Measurements from ENCODE around the gene JAZF1. TPM values are rescaled to one million over a fixed set of nuclear protein-coding genes. Genes with fewer than 3 reads are reported as not detected.
A peak's percentile ranks its signal among the peaks of the same experiment; 100 is the strongest.

Gene JAZF1
- total RNA-seq, 1 donor from 2014 or later = 5.4 TPM

GRCh38 chr7:27953777-27954176 is 226.8 kb downstream of the JAZF1 start:
- ATAC-seq (no peak), DNase-seq (ENCODE audit: low spot score) (no peak)

GRCh38 chr7:27953361-27953760 is 227.2 kb downstream of the JAZF1 start:
- DNase-seq (ENCODE audit: low spot score) = no peak
- ATAC-seq = no peak

GRCh38 chr7:27952456-27953285 is 227.9 kb downstream of the JAZF1 start:
- DNase-seq (ENCODE audit: low spot score) (no peak), ATAC-seq (no peak)

GRCh38 chr7:27950123-27950522 is 230.5 kb downstream of the JAZF1 start:
- ATAC-seq = no peak
- DNase-seq (ENCODE audit: low spot score) = no peak

- DNase-seq (ENCODE audit: low spot score) (no peak), ATAC-seq (no peak)
Measured at GRCh38 chr7:27948861-27949260, 231.7 kb downstream of the JAZF1 start.

- DNase-seq (ENCODE audit: low spot score) (no peak), ATAC-seq (no peak)
Measured at GRCh38 chr7:27947586-27948278, 232.9 kb downstream of the JAZF1 start.

GRCh38 chr7:27946351-27946750 is 234.2 kb downstream of the JAZF1 start:
- DNase-seq (ENCODE audit: low spot score) = no peak
- no peak for ATAC-seq

- ATAC-seq (no peak), DNase-seq (ENCODE audit: low spot score) (no peak)
Measured at GRCh38 chr7:27945058-27945795, 235.4 kb downstream of the JAZF1 start.

- ATAC-seq = no peak
- DNase-seq (ENCODE audit: low spot score) = no peak
Measured at GRCh38 chr7:27944643-27945042, 236.0 kb downstream of the JAZF1 start.

- no peak for ATAC-seq
Measured at GRCh38 chr7:27943241-27943640, 237.4 kb downstream of the JAZF1 start.

GRCh38 chr7:27942711-27943110 is 237.9 kb downstream of the JAZF1 start:
- DNase-seq (ENCODE audit: low spot score) (no peak), ATAC-seq (no peak)

More at GRCh38 chr7:27943241-27943640, 237.4 kb downstream of the JAZF1 start:
- DNase-seq (ENCODE audit: low spot score) = no peak

GRCh38 chr7:27941522-27941921 is 239.1 kb downstream of the JAZF1 start:
- DNase-seq (ENCODE audit: low spot score) (no peak), ATAC-seq (no peak)

GRCh38 chr7:27940341-27940740 is 240.3 kb downstream of the JAZF1 start:
- no peak for DNase-seq (ENCODE audit: low spot score)

GRCh38 chr7:27939893-27940292 is 240.7 kb downstream of the JAZF1 start:
- DNase-seq (ENCODE audit: low spot score) = no peak
- ATAC-seq = no peak

More at GRCh38 chr7:27940341-27940740, 240.3 kb downstream of the JAZF1 start:
- no peak for ATAC-seq

GRCh38 chr7:27936768-27937102 is 243.9 kb downstream of the JAZF1 start:
- no peak for ATAC-seq
- DNase-seq (ENCODE audit: low spot score) = no peak

GRCh38 chr7:27936047-27936767 is 244.4 kb downstream of the JAZF1 start:
- ATAC-seq (no peak), DNase-seq (ENCODE audit: low spot score) (no peak)

- DNase-seq (ENCODE audit: low spot score) (no peak), ATAC-seq (no peak)
Measured at GRCh38 chr7:27933671-27934565, 246.7 kb downstream of the JAZF1 start.

GRCh38 chr7:27930910-27931476 is 249.6 kb downstream of the JAZF1 start:
- no peak for ATAC-seq
- no peak for DNase-seq (ENCODE audit: low spot score)

- ATAC-seq = peak; percentile 49
- DNase-seq (ENCODE audit: low spot score) = no peak
Measured at GRCh38 chr7:27929127-27929526, 251.5 kb downstream of the JAZF1 start.

- no peak for DNase-seq (ENCODE audit: low spot score)
- ATAC-seq = no peak
Measured at GRCh38 chr7:27928001-27928400, 252.6 kb downstream of the JAZF1 start.

All from left lobe of liver (tissue), 2 donors.